Panc1 (cell line): ENCODE data around the gene B3GALT4. TPM values are rescaled to one million over a fixed set of nuclear protein-coding genes. Genes with fewer than 3 reads are reported as not detected.

Experiments
- ATAC-seq: fragments of 200-7000 bp; cut with Tn5 transposase; 2 replicates; pipeline ENCODE4 v1.9.1; 2020; ENCODE audit warnings: mild to moderate bottlenecking, moderate library complexity
- BruUV-seq: library from RNA; stranded (reverse); fragments of 400-500 nt; replicated peaks from 2 replicates; lab custom pipeline; 2021; lab: Mats Ljungman, UMichigan
- CTCF ChIA-PET: fragments of 300-600 bp; sonication (Branson Sonifier 250); formaldehyde crosslinking; loops from one replicate; lab custom pipeline; 2022; ENCODE audit warnings: antibody characterized with exemption; lab: Charles Lee
- POLR2A ChIA-PET: fragments of 300-600 bp; sonication (Branson Sonifier 250); formaldehyde crosslinking; loops from one replicate; lab custom pipeline; 2022; ENCODE audit warnings: antibody characterized with exemption; lab: Charles Lee
- DNase-seq: peaks from one replicate; pipeline ENCODE4 v3.0.0-alpha.2; 2010; ENCODE audit warnings: low read depth, low spot score
- H3K27ac ChIP-seq: 2 replicates; pipeline ENCODE4 v1.5.1; 2011; ENCODE audit warnings: mild to moderate bottlenecking, low read length, inconsistent platforms
- H3K27me3 ChIP-seq: fragments of 200-500 bp; sonication (Bioruptor generic); 2 replicates; pipeline ENCODE4 v1.6.0; 2014; ENCODE audit warnings: low read length, inconsistent platforms; ENCODE audit not compliant: control insufficient read depth, insufficient read depth
- H3K36me3 ChIP-seq: fragments of 200-500 bp; sonication (Bioruptor generic); 2 replicates; pipeline ENCODE4 v1.5.1; 2014; ENCODE audit warnings: inconsistent platforms, mild to moderate bottlenecking, low read length, moderate library complexity; ENCODE audit not compliant: control insufficient read depth, insufficient read depth
- H3K4me1 ChIP-seq: 2 replicates; pipeline ENCODE4 v1.5.1; 2011; ENCODE audit warnings: inconsistent platforms, mild to moderate bottlenecking, low read length, moderate library complexity; ENCODE audit not compliant: control insufficient read depth, insufficient read depth
- H3K4me3 ChIP-seq, 2 experiments: 2 replicates each; pipeline ENCODE4 v1.5.1; 2011 to 2012; ENCODE audit warnings: low read depth in 2 of 2, low read length in 2 of 2, mild to moderate bottlenecking in 2 of 2, inconsistent platforms in 1 of 2, moderate library complexity in 1 of 2
- H3K9me3 ChIP-seq: fragments of 200-500 bp; sonication (Bioruptor generic); 2 replicates; pipeline ENCODE4 v1.5.1; 2014; ENCODE audit warnings: low read depth, mild to moderate bottlenecking, inconsistent platforms, low read length, moderate library complexity; ENCODE audit not compliant: control insufficient read depth, insufficient read depth
- POLR2AphosphoS5 ChIP-seq: IDR thresholded peaks from 2 replicates; pipeline ENCODE4 v1.6.1; 2012; ENCODE audit warnings: mild to moderate bottlenecking, low read depth, low read length, moderate library complexity
- REST ChIP-seq, 2 experiments: IDR thresholded peaks; 2 replicates each; pipeline ENCODE4 v1.6.1; 2011 to 2012; ENCODE audit warnings: low read depth in 2 of 2, control low read depth in 1 of 2, low read length in 1 of 2, mild to moderate bottlenecking in 1 of 2, moderate library complexity in 1 of 2; ENCODE audit not compliant: insufficient read depth in 1 of 2
- SIN3A ChIP-seq: IDR thresholded peaks from 2 replicates; pipeline ENCODE4 v1.6.1; 2012; ENCODE audit warnings: low read depth, mild to moderate bottlenecking, low read length, moderate library complexity, borderline replicate concordance; ENCODE audit not compliant: insufficient read depth
- TCF7L2 ChIP-seq: IDR thresholded peaks from 2 replicates; pipeline ENCODE4 v1.6.1; 2011; ENCODE audit warnings: mild to moderate bottlenecking, low read depth, low read length, inconsistent platforms
- in situ Hi-C: cut with HindIII; loops from 2 replicates; pipeline ENCODE4 v1.10.0; 2016; ENCODE audit warnings: low sequenced_read_pairs, low pct_unique_long_range_greater_than_20kb
- intact Hi-C: fragments of 100-400 bp; cut with micrococcal nuclease; formaldehyde crosslinking; loops from one replicate; pipeline ENCODE4 v1.10.0; 2022; ENCODE audit not compliant: unreplicated experiment
- total RNA-seq: library from RNA; stranded (reverse); gene quantifications from one replicate; pipeline ENCODE4 v1.2.1, GENCODE V29; 2021; ENCODE audit not compliant: unreplicated experiment
- TF ChIP-seq, protein P1 (sequence below): fragments of 450-650 bp; IDR thresholded peaks from 2 replicates; pipeline ENCODE4 v1.5.1; 2017; ENCODE audit warnings: mild to moderate bottlenecking

B3GALT4 gene
- total RNA-seq, 1 experiment from 2014 or later = 6.0 TPM

DNA sequence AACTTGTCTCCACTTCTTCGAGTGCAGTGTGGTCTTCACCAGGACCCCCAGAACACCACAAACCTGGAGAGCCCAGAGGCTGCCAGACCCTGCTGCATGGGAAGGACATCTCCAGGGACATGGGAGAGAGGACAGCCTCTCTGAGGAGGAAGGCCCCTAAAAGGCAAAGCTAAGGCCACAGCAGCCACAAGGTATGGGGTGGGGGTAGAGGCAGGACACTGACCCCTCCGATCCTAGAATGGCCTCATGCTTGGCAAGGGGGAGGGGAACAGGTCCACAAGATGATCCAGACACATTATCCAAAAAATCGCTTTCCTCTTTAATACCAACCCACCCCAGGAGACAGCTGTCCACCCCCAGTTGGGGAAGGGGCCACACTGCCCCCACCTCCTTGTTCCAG is 1.9 kb downstream of the B3GALT4 start:
- ChIA-PET POLR2A (interaction anchor here (2.4 kb wide), 1 partner anchor 10 kb away, joined by 11 read pairs; the partner anchor contains the start of genes PFDN6 and WDR46), CTCF (no interaction called here)
- peaks cover 10% of the 10 kb centered on the region for H3K36me3 ChIP-seq
- no peaks in the 10 kb centered on the region for H3K27me3 ChIP-seq
- H3K9me3 ChIP-seq = no peaks in the 10 kb centered on the region
- TF ChIP-seq SIN3A = no peak
- TF ChIP-seq TCF7L2 = no peak
- TF ChIP-seq REST (IDR thresholded peaks at IDR 0.05; ENCODE audit: insufficient read depth in 1 of 2, low read depth in 2 of 2, low read length in 1 of 2) = no peak
- TF ChIP-seq POLR2AphosphoS5 = no peak
- TF ChIP-seq, protein P1, sequence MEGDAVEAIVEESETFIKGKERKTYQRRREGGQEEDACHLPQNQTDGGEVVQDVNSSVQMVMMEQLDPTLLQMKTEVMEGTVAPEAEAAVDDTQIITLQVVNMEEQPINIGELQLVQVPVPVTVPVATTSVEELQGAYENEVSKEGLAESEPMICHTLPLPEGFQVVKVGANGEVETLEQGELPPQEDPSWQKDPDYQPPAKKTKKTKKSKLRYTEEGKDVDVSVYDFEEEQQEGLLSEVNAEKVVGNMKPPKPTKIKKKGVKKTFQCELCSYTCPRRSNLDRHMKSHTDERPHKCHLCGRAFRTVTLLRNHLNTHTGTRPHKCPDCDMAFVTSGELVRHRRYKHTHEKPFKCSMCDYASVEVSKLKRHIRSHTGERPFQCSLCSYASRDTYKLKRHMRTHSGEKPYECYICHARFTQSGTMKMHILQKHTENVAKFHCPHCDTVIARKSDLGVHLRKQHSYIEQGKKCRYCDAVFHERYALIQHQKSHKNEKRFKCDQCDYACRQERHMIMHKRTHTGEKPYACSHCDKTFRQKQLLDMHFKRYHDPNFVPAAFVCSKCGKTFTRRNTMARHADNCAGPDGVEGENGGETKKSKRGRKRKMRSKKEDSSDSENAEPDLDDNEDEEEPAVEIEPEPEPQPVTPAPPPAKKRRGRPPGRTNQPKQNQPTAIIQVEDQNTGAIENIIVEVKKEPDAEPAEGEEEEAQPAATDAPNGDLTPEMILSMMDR = no peak
- peak overlapping the region; percentile 84 for H3K27ac ChIP-seq
- H3K4me1 ChIP-seq = peaks cover 53% of the 10 kb centered on the region
- DNase-seq = no peak
- no peak overlapping the region for H3K4me3 ChIP-seq
- ATAC-seq = no peak
- no TSS peak for BruUV-seq
- intact Hi-C loops = no loop called here
- in situ Hi-C loops = no loop called here

DNA sequence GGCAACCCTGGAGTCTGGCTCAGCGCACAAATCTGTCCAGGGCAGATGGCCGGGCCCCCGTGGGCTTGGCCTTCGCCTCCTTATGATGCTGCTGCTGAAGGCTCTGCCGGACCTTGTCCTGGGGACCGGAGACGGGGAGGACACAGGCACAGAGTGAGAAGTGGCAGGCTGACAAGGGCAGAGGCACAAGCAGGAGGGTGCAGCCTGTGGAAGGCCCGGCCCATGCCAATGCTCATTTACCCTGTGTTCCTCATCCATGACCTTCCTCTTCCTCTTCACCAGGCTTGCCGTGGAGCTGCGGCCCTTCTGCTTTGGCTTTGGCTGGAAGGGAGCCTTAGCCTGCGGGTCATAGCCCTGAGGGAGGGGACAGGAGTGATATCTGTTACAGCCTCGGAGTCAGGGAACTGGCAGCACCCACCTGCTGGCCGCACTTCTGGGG is 2.4 kb downstream of the B3GALT4 start:
- no TSS peak for BruUV-seq
- intact Hi-C loops (no loop called here), in situ Hi-C loops (no loop called here)
- Histone ChIP-seq H3K4me3 (no peak overlapping the region), H3K27me3 (no peaks in the 10 kb centered on the region), H3K4me1 (peaks cover 51% of the 10 kb centered on the region), H3K36me3 (peaks cover 9% of the 10 kb centered on the region), H3K9me3 (no peaks in the 10 kb centered on the region), H3K27ac (peak overlapping the region; percentile 84)
- no peak for TF ChIP-seq POLR2AphosphoS5
- TF ChIP-seq, protein P1 = no peak
- TF ChIP-seq SIN3A = no peak
- no peak for TF ChIP-seq TCF7L2
- TF ChIP-seq REST (IDR thresholded peaks at IDR 0.05; ENCODE audit: insufficient read depth in 1 of 2, low read depth in 2 of 2, low read length in 1 of 2) = no peak
- no peak for DNase-seq
- ATAC-seq = no peak
- ChIA-PET CTCF (no interaction called here), POLR2A (interaction anchor here (2.4 kb wide), 1 partner anchor 10 kb away, joined by 11 read pairs; the partner anchor contains the start of genes PFDN6 and WDR46)
